HUES64 (cell line): ENCODE results near the gene ZBTB40.

Experiments
- H3K27ac ChIP-seq: 2 replicates; pipeline ENCODE4 v1.7.0; 2013; ENCODE audit warnings: low read depth, low read length, inconsistent platforms
- H3K27me3 ChIP-seq: 2 replicates; pipeline ENCODE4 v1.6.1; 2013; ENCODE audit warnings: mild to moderate bottlenecking, low read length; ENCODE audit not compliant: insufficient read depth
- H3K36me3 ChIP-seq: 2 replicates; pipeline ENCODE4 v1.6.1; 2013; ENCODE audit warnings: mild to moderate bottlenecking, low read length; ENCODE audit not compliant: insufficient read depth
- H3K4me1 ChIP-seq: 2 replicates; pipeline ENCODE4 v1.6.1; 2013; ENCODE audit warnings: mild to moderate bottlenecking, low read length, moderate library complexity; ENCODE audit not compliant: insufficient read depth
- H3K4me3 ChIP-seq: 2 replicates; pipeline ENCODE4 v1.5.1; 2013; ENCODE audit warnings: mild to moderate bottlenecking, low read length, moderate library complexity
- H3K9ac ChIP-seq: 2 replicates; pipeline ENCODE4 v1.6.1; 2013; ENCODE audit warnings: mild to moderate bottlenecking, low read depth, low read length
- H3K9me3 ChIP-seq: 2 replicates; pipeline ENCODE4 v1.6.1; 2013; ENCODE audit warnings: low read depth, low read length; ENCODE audit not compliant: insufficient read depth
- WGBS: fragments of 150-250, 120-280 bp; methylation state at CpG from one replicate; pipeline ENCODE4 v1.1.7; 2013; ENCODE audit warnings: missing lambda C conversion rate; 5-methylcytosine and 5-hydroxymethylcytosine counted together

The ZBTB40 gene

DNA sequence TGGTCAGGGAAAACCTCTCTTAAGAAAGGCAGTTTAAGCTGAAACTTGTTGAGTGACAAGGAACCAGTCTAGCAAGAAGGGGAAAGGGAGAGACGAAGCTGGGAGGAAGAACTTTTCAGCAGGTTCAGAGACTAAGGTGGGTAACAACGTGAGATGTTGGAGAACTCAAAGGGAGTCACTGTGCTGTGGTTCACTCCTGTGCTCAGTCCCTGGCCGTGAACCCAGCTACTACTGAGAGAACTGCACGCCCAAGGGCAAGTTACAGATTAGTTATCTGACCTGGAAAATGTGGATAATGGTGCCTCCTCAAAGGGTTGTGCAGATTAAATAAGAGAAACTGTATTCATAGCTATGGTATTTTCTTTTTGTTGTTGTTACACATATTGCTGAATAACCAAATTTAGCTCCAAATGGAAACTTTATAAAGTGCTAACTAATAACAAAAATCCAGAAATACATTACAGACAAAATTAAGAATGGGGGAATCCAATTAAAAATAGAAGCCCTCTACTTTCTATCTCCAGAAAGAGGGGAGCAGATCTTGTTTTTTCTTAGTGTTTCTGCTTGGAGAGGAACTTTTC, 2.9 kb downstream of the ZBTB40 start:
- Histone ChIP-seq H3K4me3 (no peak overlapping the region), H3K9me3 (no peaks in the 10 kb centered on the region), H3K4me1 (peaks cover 13% of the 10 kb centered on the region), H3K9ac (no peak overlapping the region), H3K27me3 (no peaks in the 10 kb centered on the region), H3K27ac (no peak overlapping the region), H3K36me3 (no peaks in the 10 kb centered on the region)
- WGBS, result 76% methylated on average over 4 of the region's 4 CpGs

DNA sequence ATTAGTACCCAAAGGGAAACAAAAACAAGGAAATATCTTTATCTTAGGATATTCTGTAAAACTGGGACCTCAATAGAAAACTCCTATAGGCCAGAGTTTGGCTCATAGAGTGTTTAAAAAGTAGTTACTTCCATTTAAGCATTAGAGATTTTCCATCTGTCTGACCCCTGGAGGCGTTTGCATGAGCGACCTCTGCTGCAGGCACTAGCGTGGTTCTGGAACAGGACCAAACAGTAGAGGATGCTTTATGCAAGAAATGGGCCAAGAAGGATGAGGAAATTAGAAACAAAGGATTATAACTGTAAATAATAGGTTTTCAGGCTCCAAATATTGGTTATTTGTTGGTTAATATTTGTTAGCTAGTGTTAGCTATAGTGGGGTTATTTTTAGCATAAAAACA, 5.7 kb downstream of the ZBTB40 start:
- Histone ChIP-seq H3K36me3 (no peaks in the 10 kb centered on the region), H3K9me3 (no peaks in the 10 kb centered on the region), H3K9ac (no peak overlapping the region), H3K4me3 (no peak overlapping the region), H3K27ac (no peak overlapping the region), H3K27me3 (no peaks in the 10 kb centered on the region), H3K4me1 (peaks cover 15% of the 10 kb centered on the region)
- WGBS, result 91% methylated on average over 3 of the region's 3 CpGs

DNA sequence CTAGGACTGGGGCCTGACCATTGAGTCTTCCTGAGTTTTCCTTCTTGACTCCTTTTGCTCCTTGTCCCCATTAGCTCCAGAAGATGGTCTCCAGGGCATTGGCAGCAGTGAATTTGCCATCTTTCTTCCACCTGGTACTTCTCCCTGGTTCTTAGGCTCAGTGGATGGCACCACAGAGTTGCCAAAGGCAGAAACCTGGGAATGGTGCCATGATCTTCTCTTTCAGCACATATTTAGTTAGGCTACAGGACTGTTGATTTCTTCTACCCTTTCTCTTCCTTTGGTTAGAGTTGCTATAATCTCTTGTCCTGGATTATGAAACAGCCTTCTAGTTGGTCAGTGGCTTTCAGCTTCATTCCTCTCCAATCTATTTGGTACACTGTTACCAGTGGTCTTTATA, 6.2 kb downstream of the ZBTB40 start:
- no peak overlapping the region for H3K27ac ChIP-seq
- H3K4me1 ChIP-seq, result peaks cover 13% of the 10 kb centered on the region
- no peaks in the 10 kb centered on the region for H3K9me3 ChIP-seq
- no peak overlapping the region for H3K9ac ChIP-seq
- H3K27me3 ChIP-seq, result no peaks in the 10 kb centered on the region
- no peak overlapping the region for H3K4me3 ChIP-seq
- H3K36me3 ChIP-seq, result no peaks in the 10 kb centered on the region

DNA sequence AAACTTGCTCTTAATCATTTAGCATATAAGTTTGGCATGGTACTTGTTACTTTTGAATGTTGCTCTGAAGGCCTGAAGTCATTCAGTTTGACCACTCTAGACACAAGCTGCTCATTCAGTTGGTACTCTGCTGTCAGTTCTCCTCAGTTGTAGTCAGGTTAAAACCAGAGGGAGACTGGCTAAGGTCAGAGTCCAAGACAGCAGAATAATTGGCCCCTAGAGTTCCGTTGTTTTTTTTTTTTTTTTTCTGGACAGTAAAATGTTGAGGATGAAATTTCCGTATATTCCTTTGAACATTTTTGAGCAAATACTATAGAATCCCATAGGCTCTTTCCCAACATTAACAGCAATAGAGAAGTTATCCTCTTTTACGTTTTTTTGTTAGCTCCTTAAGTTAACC, 9.4 kb downstream of the ZBTB40 start:
- H3K27me3 ChIP-seq, result no peaks in the 10 kb centered on the region

DNA sequence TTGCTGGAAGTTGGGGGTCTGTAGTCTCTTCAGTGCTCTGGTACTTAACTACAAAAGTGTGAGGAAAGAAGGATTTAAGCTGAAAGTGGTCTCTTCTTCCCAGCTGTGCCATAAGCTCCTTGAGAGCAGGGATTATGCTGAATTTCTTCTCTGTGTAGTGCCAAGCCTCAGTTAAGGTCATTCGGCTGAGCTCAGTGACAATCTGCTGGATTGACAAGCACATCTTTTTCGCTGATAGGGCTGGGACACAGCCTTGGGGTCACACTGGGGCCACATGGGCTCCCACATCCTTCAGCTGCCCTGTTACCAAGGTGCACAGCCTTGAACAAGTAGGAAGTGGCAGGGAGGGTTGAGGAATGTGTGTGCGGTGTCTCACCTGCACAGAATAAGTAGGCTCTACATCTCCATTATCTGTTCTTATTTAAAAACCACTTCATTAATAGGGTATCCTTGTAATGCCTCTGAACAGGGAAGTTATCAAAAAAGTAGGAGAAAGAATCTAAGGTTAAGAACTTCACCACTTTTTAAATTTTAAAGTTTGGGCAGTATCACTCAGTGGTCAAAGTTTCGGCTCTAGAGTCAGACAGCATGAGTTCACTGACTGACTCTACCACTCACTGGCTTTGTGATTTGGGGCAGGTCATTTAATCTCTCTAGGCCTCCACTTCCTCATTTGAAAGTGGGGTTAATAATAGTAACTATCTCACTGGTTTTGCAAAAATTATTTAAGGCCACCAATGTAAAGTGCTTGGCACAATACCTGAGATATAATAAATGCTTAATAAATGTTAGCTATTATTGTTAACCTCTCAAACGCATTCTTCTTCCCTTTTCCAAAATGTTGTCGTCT, 10.3 kb downstream of the ZBTB40 start:
- Histone ChIP-seq H3K9me3 (peaks cover 10% of the 10 kb centered on the region; the same call in 1 of the 2 replicates), H3K9ac (no peak overlapping the region), H3K4me1 (peaks cover 12% of the 10 kb centered on the region), H3K4me3 (no peak overlapping the region), H3K27me3 (no peaks in the 10 kb centered on the region), H3K27ac (no peak overlapping the region), H3K36me3 (no peaks in the 10 kb centered on the region)
- 88% methylated on average over 4 of the region's 6 CpGs for WGBS

More for the DNA sequence above, 9.4 kb downstream of the ZBTB40 start:
- no peak overlapping the region for H3K9ac ChIP-seq
- H3K9me3 ChIP-seq, result peaks cover 10% of the 10 kb centered on the region; the same call in 1 of the 2 replicates
- H3K27ac ChIP-seq, result no peak overlapping the region
- no peaks in the 10 kb centered on the region for H3K36me3 ChIP-seq
- peaks cover 12% of the 10 kb centered on the region for H3K4me1 ChIP-seq
- 73% methylated on average over 1 of the region's 3 CpGs for WGBS
- H3K4me3 ChIP-seq, result no peak overlapping the region

DNA sequence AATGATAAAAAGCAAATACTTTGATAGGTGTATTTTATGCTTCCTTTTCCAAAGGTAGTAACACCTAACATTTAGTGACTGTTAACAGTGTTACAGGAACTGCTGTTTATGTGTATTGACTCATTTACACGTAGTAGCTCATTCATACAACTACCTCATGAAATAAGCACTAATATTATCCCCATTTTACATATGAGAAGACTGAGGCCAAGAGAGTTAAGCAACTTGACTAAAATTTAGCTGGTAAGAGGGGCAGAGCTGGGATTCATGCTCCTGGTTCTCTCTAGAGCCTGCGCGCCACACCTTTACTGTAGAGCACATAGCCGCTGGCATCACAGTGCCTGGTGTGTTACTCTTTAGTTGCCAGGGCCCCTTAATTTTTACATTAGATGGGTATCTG, 11.3 kb downstream of the ZBTB40 start:
- no peaks in the 10 kb centered on the region for H3K36me3 ChIP-seq
- 96% methylated on average over 4 of the region's 4 CpGs for WGBS
- H3K9me3 ChIP-seq, result peaks cover 10% of the 10 kb centered on the region; the same call in 1 of the 2 replicates
- H3K4me1 ChIP-seq, result peaks cover 12% of the 10 kb centered on the region
- no peak overlapping the region for H3K27ac ChIP-seq
- H3K4me3 ChIP-seq, result no peak overlapping the region
- H3K27me3 ChIP-seq, result no peaks in the 10 kb centered on the region
- H3K9ac ChIP-seq, result no peak overlapping the region

DNA sequence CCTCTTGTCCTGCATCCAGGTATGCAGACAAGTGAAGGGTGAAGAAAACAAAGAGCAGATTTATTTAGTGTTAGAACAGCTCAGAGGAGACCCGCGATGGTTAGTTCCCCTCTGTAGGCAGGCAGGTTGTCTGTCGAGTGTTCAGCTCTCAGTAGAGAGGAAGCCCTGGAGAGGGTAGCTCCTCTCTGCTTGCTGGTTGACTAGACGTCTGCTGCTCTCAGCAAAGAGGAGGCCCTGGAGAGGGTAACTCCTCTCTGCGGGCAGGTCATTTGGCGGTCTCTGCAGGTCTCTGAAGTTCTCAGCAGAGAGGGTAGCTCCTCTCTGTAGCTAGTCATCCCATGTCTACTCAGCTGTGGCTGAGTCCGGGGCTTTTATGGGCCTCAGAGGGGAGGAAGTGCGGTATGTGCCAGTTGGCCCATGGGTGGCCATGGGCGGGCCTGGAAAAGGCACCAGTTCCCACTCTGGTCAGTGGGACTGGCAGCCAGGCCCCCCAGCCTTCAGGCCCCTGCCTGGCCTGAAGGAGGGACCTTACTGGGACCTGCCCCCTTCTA, 13.4 kb downstream of the ZBTB40 start:
- H3K4me3 ChIP-seq, result no peak overlapping the region
- H3K9ac ChIP-seq, result no peak overlapping the region
- no peaks in the 10 kb centered on the region for H3K27me3 ChIP-seq
- no peaks in the 10 kb centered on the region for H3K36me3 ChIP-seq
- H3K4me1 ChIP-seq, result peaks cover 12% of the 10 kb centered on the region
- H3K27ac ChIP-seq, result no peak overlapping the region
- peaks cover 10% of the 10 kb centered on the region; the same call in 1 of the 2 replicates for H3K9me3 ChIP-seq
- WGBS, result 87% methylated on average over 9 of the region's 9 CpGs

DNA sequence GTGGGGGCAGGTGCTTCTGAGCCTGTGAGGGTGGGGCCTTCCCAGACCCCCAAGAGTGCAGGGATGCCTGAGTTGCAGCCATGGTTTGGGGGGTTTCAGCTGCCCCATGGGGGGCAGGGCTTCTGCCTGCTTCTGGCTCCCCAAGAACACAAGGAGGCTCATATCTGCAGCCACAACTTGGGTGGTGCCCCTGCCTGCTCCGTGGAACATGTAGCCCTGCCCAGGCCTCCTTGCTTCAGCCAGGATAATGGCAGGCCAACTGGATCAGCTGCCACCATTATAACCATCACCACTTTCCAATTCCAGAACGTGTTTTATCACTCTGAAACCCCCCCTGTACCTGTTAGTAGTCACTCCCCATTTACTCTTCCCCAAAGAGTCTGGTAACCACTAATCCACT, 14.0 kb downstream of the ZBTB40 start:
- H3K27me3 ChIP-seq, result no peaks in the 10 kb centered on the region
- no peak overlapping the region for H3K4me3 ChIP-seq
- H3K9me3 ChIP-seq, result peaks cover 10% of the 10 kb centered on the region; the same call in 1 of the 2 replicates
- 88% methylated on average over 2 of the region's 2 CpGs for WGBS
- no peaks in the 10 kb centered on the region for H3K36me3 ChIP-seq
- no peak overlapping the region for H3K27ac ChIP-seq
- H3K9ac ChIP-seq, result no peak overlapping the region
- H3K4me1 ChIP-seq, result peaks cover 9% of the 10 kb centered on the region

DNA sequence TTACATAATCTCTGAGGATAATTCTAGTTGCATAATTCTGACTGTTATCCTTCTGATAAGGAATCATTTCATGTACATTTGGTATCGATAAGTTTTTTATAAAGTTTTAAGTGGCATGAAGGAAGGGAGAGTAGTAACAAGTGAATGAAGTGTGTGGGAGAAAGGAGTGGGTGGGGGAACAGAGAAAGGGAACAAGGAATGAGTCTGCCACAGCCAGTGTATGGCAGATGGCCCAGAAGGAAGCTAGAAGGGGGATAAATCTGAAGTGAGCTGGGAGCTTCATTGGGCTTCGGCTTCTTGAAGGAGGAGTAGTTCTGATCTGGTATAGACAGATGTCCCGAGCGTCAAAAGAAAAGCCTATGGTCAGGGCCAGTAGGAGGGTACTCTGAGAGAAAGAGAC, 18.6 kb downstream of the ZBTB40 start:
- WGBS, result 93% methylated on average over 4 of the region's 4 CpGs

DNA sequence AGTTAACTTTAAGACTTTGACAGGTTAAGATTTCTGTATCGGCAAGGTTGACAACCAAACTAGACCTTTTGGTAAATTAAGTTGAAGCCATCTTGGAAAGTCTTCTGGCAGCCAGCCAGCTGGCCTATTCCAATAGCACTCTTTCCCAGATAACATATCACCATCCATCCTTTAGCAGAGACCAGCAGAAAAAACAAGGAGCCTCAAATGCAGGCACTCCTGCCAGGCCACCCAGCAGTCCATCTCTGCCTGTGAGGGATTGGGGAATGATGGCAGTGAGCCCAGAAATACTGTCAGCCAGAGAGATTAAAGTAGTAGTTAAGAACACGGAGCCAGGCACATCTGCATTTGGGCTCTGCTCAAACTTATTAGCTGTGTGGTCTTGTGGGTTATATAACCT, 19.4 kb downstream of the ZBTB40 start:
- no peaks in the 10 kb centered on the region for H3K4me1 ChIP-seq
- no peak overlapping the region for H3K27ac ChIP-seq
- no peaks in the 10 kb centered on the region for H3K9me3 ChIP-seq
- H3K27me3 ChIP-seq, result no peaks in the 10 kb centered on the region
- WGBS, result 98% methylated on average over 2 of the region's 2 CpGs
- H3K36me3 ChIP-seq, result no peaks in the 10 kb centered on the region
- H3K9ac ChIP-seq, result no peak overlapping the region
- no peak overlapping the region for H3K4me3 ChIP-seq

More for the DNA sequence above, 18.6 kb downstream of the ZBTB40 start:
- no peaks in the 10 kb centered on the region for H3K36me3 ChIP-seq
- no peak overlapping the region for H3K9ac ChIP-seq
- H3K27me3 ChIP-seq, result no peaks in the 10 kb centered on the region
- no peak overlapping the region for H3K4me3 ChIP-seq
- H3K4me1 ChIP-seq, result no peaks in the 10 kb centered on the region
- no peak overlapping the region for H3K27ac ChIP-seq
- H3K9me3 ChIP-seq, result peaks cover 1% of the 10 kb centered on the region; the same call in 1 of the 2 replicates

DNA sequence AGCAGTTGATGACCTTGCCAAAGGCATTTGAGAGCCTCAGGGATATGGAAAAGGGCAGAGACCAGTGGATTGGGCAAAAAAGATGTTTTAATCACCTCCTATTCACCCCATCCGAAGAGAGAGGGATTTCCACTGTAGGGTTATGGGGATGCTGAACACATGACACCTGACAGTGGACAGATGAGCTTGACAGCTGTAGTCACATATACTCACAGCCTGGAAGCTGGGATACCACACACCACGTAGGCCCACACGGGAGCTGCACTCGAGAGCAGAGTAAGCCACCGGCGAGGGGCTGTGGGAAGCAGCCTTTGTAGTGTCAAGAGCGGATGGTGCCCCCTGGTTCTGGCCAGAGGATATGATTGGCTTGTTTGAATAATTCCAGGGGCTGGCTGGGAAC, 20.0 kb downstream of the ZBTB40 start:
- H3K9me3 ChIP-seq, result no peaks in the 10 kb centered on the region
- 92% methylated on average over 7 of the region's 7 CpGs for WGBS
- no peaks in the 10 kb centered on the region for H3K4me1 ChIP-seq
- no peaks in the 10 kb centered on the region for H3K36me3 ChIP-seq
- H3K9ac ChIP-seq, result no peak overlapping the region
- H3K27ac ChIP-seq, result no peak overlapping the region
- H3K4me3 ChIP-seq, result no peak overlapping the region
- no peaks in the 10 kb centered on the region for H3K27me3 ChIP-seq
